Measurements from ENCODE around the gene KRTAP12-1.
A peak's percentile ranks its signal among the peaks of the same experiment; 100 is the strongest.

Gene KRTAP12-1

GRCh38 chr21:44703731-44704635 is 22.0 kb upstream of the KRTAP12-1 start:
- WGBS, 2 experiments (ENCODE audit: insufficient coverage in 2 of 2): 50 to 54% methylated on average over 11 to 12 of the region's 13 CpGs
- H3K36me3 ChIP-seq (ENCODE audit: control insufficient read depth, insufficient read depth, low read length): no peaks in the 10 kb centered on the region
- no peaks in the 10 kb centered on the region for H3K4me1 ChIP-seq (ENCODE audit: control insufficient read depth, insufficient read depth, low read length, poor library complexity, severe bottlenecking)
- no peak overlapping the region for H3K4me3 ChIP-seq (ENCODE audit: extremely low read depth, insufficient read depth, low read length, poor library complexity, severe bottlenecking)
- no peak overlapping the region for H3K27ac ChIP-seq (ENCODE audit: low read depth, low read length, severe bottlenecking)
- H3K9me3 ChIP-seq (ENCODE audit: control insufficient read depth, low read length): no peaks in the 10 kb centered on the region

- Histone ChIP-seq H3K9me3 (ENCODE audit: control insufficient read depth, low read length) (no peaks in the 10 kb centered on the region), H3K36me3 (ENCODE audit: control insufficient read depth, insufficient read depth, low read length) (no peaks in the 10 kb centered on the region), H3K4me3 (ENCODE audit: extremely low read depth, insufficient read depth, low read length, poor library complexity, severe bottlenecking) (no peak overlapping the region), H3K4me1 (ENCODE audit: control insufficient read depth, insufficient read depth, low read length, poor library complexity, severe bottlenecking) (peaks cover 4% of the 10 kb centered on the region), H3K27ac (ENCODE audit: low read depth, low read length, severe bottlenecking) (no peak overlapping the region)
- 68 to 77% methylated on average over 16 of the region's 16 CpGs for WGBS, 2 experiments (ENCODE audit: insufficient coverage in 2 of 2)
These were observed 21.2 kb upstream of the KRTAP12-1 start for GRCh38 chr21:44702973-44703730.

- H3K36me3 ChIP-seq (ENCODE audit: control insufficient read depth, insufficient read depth, low read length): no peaks in the 10 kb centered on the region
- no peak overlapping the region for H3K27ac ChIP-seq (ENCODE audit: low read depth, low read length, severe bottlenecking)
- WGBS, 2 experiments (ENCODE audit: insufficient coverage in 2 of 2): 79 to 85% methylated on average over 19 to 20 of the region's 22 CpGs
- H3K4me3 ChIP-seq (ENCODE audit: extremely low read depth, insufficient read depth, low read length, poor library complexity, severe bottlenecking): no peak overlapping the region
- H3K9me3 ChIP-seq (ENCODE audit: control insufficient read depth, low read length): no peaks in the 10 kb centered on the region
- H3K4me1 ChIP-seq (ENCODE audit: control insufficient read depth, insufficient read depth, low read length, poor library complexity, severe bottlenecking): peaks cover 11% of the 10 kb centered on the region
These were observed 20.4 kb upstream of the KRTAP12-1 start for GRCh38 chr21:44702111-44702972.

- Histone ChIP-seq H3K36me3 (ENCODE audit: control insufficient read depth, insufficient read depth, low read length) (no peaks in the 10 kb centered on the region), H3K4me3 (ENCODE audit: extremely low read depth, insufficient read depth, low read length, poor library complexity, severe bottlenecking) (no peak overlapping the region), H3K9me3 (ENCODE audit: control insufficient read depth, low read length) (no peaks in the 10 kb centered on the region), H3K4me1 (ENCODE audit: control insufficient read depth, insufficient read depth, low read length, poor library complexity, severe bottlenecking) (peaks cover 11% of the 10 kb centered on the region), H3K27ac (ENCODE audit: low read depth, low read length, severe bottlenecking) (no peak overlapping the region)
- WGBS, 2 experiments (ENCODE audit: insufficient coverage in 2 of 2): 60 to 73% methylated on average over 8 to 12 of the region's 12 CpGs
These were observed 19.6 kb upstream of the KRTAP12-1 start for GRCh38 chr21:44701541-44701940.

- Histone ChIP-seq H3K4me3 (ENCODE audit: extremely low read depth, insufficient read depth, low read length, poor library complexity, severe bottlenecking) (no peak overlapping the region), H3K27ac (ENCODE audit: low read depth, low read length, severe bottlenecking) (no peak overlapping the region), H3K9me3 (ENCODE audit: control insufficient read depth, low read length) (no peaks in the 10 kb centered on the region), H3K4me1 (ENCODE audit: control insufficient read depth, insufficient read depth, low read length, poor library complexity, severe bottlenecking) (peaks cover 11% of the 10 kb centered on the region), H3K36me3 (ENCODE audit: control insufficient read depth, insufficient read depth, low read length) (no peaks in the 10 kb centered on the region)
- WGBS, 2 experiments (ENCODE audit: insufficient coverage in 2 of 2): 85% methylated on average over 9 to 11 of the region's 14 CpGs
These were observed 19.0 kb upstream of the KRTAP12-1 start for GRCh38 chr21:44701023-44701400.

- Histone ChIP-seq H3K27ac (ENCODE audit: low read depth, low read length, severe bottlenecking) (no peak overlapping the region), H3K36me3 (ENCODE audit: control insufficient read depth, insufficient read depth, low read length) (no peaks in the 10 kb centered on the region), H3K9me3 (ENCODE audit: control insufficient read depth, low read length) (no peaks in the 10 kb centered on the region), H3K4me3 (ENCODE audit: extremely low read depth, insufficient read depth, low read length, poor library complexity, severe bottlenecking) (no peak overlapping the region), H3K4me1 (ENCODE audit: control insufficient read depth, insufficient read depth, low read length, poor library complexity, severe bottlenecking) (peaks cover 13% of the 10 kb centered on the region)
- 79 to 82% methylated on average over 16 to 21 of the region's 21 CpGs for WGBS, 2 experiments (ENCODE audit: insufficient coverage in 2 of 2)
These were observed 18.4 kb upstream of the KRTAP12-1 start for GRCh38 chr21:44700101-44701022.

GRCh38 chr21:44699502-44700001 is 17.6 kb upstream of the KRTAP12-1 start:
- Histone ChIP-seq H3K4me3 (ENCODE audit: extremely low read depth, insufficient read depth, low read length, poor library complexity, severe bottlenecking) (no peak overlapping the region), H3K27ac (ENCODE audit: low read depth, low read length, severe bottlenecking) (no peak overlapping the region), H3K36me3 (ENCODE audit: control insufficient read depth, insufficient read depth, low read length) (no peaks in the 10 kb centered on the region), H3K4me1 (ENCODE audit: control insufficient read depth, insufficient read depth, low read length, poor library complexity, severe bottlenecking) (peaks cover 18% of the 10 kb centered on the region), H3K9me3 (ENCODE audit: control insufficient read depth, low read length) (no peaks in the 10 kb centered on the region)
- 83 to 90% methylated on average over 16 to 17 of the region's 17 CpGs for WGBS, 2 experiments (ENCODE audit: insufficient coverage in 2 of 2)

- no peaks in the 10 kb centered on the region for H3K36me3 ChIP-seq (ENCODE audit: control insufficient read depth, insufficient read depth, low read length)
- no peak overlapping the region for H3K4me3 ChIP-seq (ENCODE audit: extremely low read depth, insufficient read depth, low read length, poor library complexity, severe bottlenecking)
- 49 to 54% methylated on average over 25 to 31 of the region's 35 CpGs for WGBS, 2 experiments (ENCODE audit: insufficient coverage in 2 of 2)
- H3K9me3 ChIP-seq (ENCODE audit: control insufficient read depth, low read length): peaks cover 8% of the 10 kb centered on the region
- peaks cover 18% of the 10 kb centered on the region for H3K4me1 ChIP-seq (ENCODE audit: control insufficient read depth, insufficient read depth, low read length, poor library complexity, severe bottlenecking)
- H3K27ac ChIP-seq (ENCODE audit: low read depth, low read length, severe bottlenecking): peak overlapping the region; percentile 23
These were observed 16.1 kb upstream of the KRTAP12-1 start for GRCh38 chr21:44697811-44698734.
